Mucosa of stomach (tissue), 1 donor: ENCODE data around the gene GOLPH3L.
A peak's percentile ranks its signal among the peaks of the same experiment; 100 is the strongest.
"Not testable (repeated sequence)": the region's sequence is repeated elsewhere in the genome, so short reads cannot be mapped to it uniquely, and the experiment has no call there.

Source experiments
- H3K27me3 ChIP-seq: one replicate; pipeline ENCODE4 v1.7.0; 2013; ENCODE audit warnings: mild to moderate bottlenecking, low read length; ENCODE audit not compliant: control insufficient read depth, insufficient read depth
- H3K36me3 ChIP-seq: one replicate; pipeline ENCODE4 v1.7.0; 2013; ENCODE audit warnings: low read length; ENCODE audit not compliant: control insufficient read depth, insufficient read depth
- H3K4me1 ChIP-seq: one replicate; pipeline ENCODE4 v1.7.0; 2013; ENCODE audit warnings: mild to moderate bottlenecking, low read length; ENCODE audit not compliant: control insufficient read depth, insufficient read depth
- H3K4me3 ChIP-seq: one replicate; pipeline ENCODE4 v1.7.0; 2013; ENCODE audit warnings: low read length
- H3K9ac ChIP-seq: one replicate; pipeline ENCODE4 v1.7.0; 2013; ENCODE audit warnings: mild to moderate bottlenecking, low read length, moderate library complexity
- H3K9me3 ChIP-seq: one replicate; pipeline ENCODE4 v1.7.0; 2013; ENCODE audit warnings: mild to moderate bottlenecking, low read length, moderate library complexity; ENCODE audit not compliant: control insufficient read depth
- donor health status: Pancreatic carcinoma.

GOLPH3L gene

DNA sequence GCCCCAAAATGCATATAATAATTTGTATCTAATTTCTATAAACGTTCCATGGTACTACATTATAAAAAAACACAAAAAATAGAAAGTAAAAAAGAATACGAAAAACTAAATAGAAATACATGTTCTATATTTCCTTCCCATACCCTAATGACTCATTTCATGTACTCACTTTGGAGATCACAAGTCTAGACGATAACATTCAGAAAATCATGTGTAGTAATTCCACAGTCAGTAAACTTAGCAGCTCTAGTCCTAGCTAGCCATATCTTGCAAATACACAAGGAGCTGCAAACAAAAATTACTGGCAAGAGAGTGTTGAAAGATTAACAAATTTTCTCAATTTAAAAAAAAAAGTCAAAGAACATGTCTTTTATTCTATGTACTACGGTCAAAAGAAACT is 1.4 kb downstream of the GOLPH3L start:
- H3K36me3 ChIP-seq = no peaks in the 10 kb centered on the region
- no peak overlapping the region for H3K9ac ChIP-seq
- H3K4me3 ChIP-seq = no peak overlapping the region
- H3K4me1 ChIP-seq = peaks cover 8% of the 10 kb centered on the region
- H3K27me3 ChIP-seq = no peaks in the 10 kb centered on the region
- H3K9me3 ChIP-seq = no peaks in the 10 kb centered on the region

GRCh38 chr1:150692720-150693119 is 4.2 kb downstream of the GOLPH3L start:
- peaks cover 6% of the 10 kb centered on the region for H3K4me1 ChIP-seq
- H3K36me3 ChIP-seq = no peaks in the 10 kb centered on the region
- no peaks in the 10 kb centered on the region for H3K9me3 ChIP-seq

GRCh38 chr1:150688763-150689162 is 8.2 kb downstream of the GOLPH3L start:
- no peak overlapping the region for H3K4me3 ChIP-seq
- no peaks in the 10 kb centered on the region for H3K27me3 ChIP-seq
- H3K36me3 ChIP-seq = no peaks in the 10 kb centered on the region
- H3K4me1 ChIP-seq = no peaks in the 10 kb centered on the region
- H3K9ac ChIP-seq = no peak overlapping the region
- H3K9me3 ChIP-seq = no peaks in the 10 kb centered on the region

More at GRCh38 chr1:150692720-150693119, 4.2 kb downstream of the GOLPH3L start:
- H3K9ac ChIP-seq = no peak overlapping the region
- H3K27me3 ChIP-seq = no peaks in the 10 kb centered on the region
- H3K4me3 ChIP-seq = no peak overlapping the region

- no peaks in the 10 kb centered on the region for H3K4me1 ChIP-seq
- no peak overlapping the region for H3K4me3 ChIP-seq
- no peaks in the 10 kb centered on the region for H3K36me3 ChIP-seq
- H3K9me3 ChIP-seq = no peaks in the 10 kb centered on the region
- H3K9ac ChIP-seq = no peak overlapping the region
- H3K27me3 ChIP-seq = no peaks in the 10 kb centered on the region
Observed at GRCh38 chr1:150686275-150686674, 10.7 kb downstream of the GOLPH3L start.

- Histone ChIP-seq H3K4me1 (no peaks in the 10 kb centered on the region), H3K9me3 (no peaks in the 10 kb centered on the region), H3K9ac (no peak overlapping the region), H3K4me3 (no peak overlapping the region), H3K36me3 (no peaks in the 10 kb centered on the region), H3K27me3 (no peaks in the 10 kb centered on the region)
Observed at GRCh38 chr1:150683914-150684313, 13.0 kb downstream of the GOLPH3L start.

DNA sequence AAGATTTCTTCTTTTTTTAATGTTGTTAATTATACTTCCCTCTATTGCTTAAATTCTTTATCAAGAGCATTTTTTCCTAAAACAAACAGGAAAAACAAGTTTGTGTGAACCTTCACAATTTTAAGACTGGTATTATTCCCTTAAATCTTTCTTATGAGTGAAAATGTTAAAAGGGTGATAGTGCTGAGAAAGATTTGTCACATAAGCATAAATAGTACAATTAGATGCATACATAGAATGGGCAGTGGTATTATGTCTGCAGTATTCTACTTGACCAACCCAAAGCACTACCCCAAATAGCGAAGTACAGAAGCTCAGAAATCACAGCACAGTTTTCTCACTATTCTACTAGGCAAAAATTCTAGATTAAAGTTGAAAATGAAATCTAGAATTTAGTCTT is 18.0 kb downstream of the GOLPH3L start:
- H3K4me1 ChIP-seq = no peaks in the 10 kb centered on the region
- H3K36me3 ChIP-seq = no peaks in the 10 kb centered on the region
- H3K9me3 ChIP-seq = no peaks in the 10 kb centered on the region
- no peaks in the 10 kb centered on the region for H3K27me3 ChIP-seq
- no peak overlapping the region for H3K9ac ChIP-seq
- H3K4me3 ChIP-seq = no peak overlapping the region

- Histone ChIP-seq H3K4me1 (no peaks in the 10 kb centered on the region), H3K27me3 (no peaks in the 10 kb centered on the region), H3K9ac (no peak overlapping the region), H3K9me3 (no peaks in the 10 kb centered on the region), H3K36me3 (no peaks in the 10 kb centered on the region), H3K4me3 (no peak overlapping the region)
Observed at GRCh38 chr1:150674881-150675280, 22.1 kb downstream of the GOLPH3L start.

- Histone ChIP-seq H3K9ac (no peak overlapping the region), H3K4me3 (no peak overlapping the region), H3K9me3 (no peaks in the 10 kb centered on the region), H3K4me1 (peaks cover 9% of the 10 kb centered on the region), H3K36me3 (no peaks in the 10 kb centered on the region), H3K27me3 (no peaks in the 10 kb centered on the region)
Observed at GRCh38 chr1:150663321-150663720, 33.6 kb downstream of the GOLPH3L start.

- Histone ChIP-seq H3K4me1 (peaks cover 5% of the 10 kb centered on the region), H3K9ac (no peak overlapping the region), H3K9me3 (no peaks in the 10 kb centered on the region), H3K36me3 (no peaks in the 10 kb centered on the region), H3K4me3 (no peak overlapping the region), H3K27me3 (no peaks in the 10 kb centered on the region)
Observed at GRCh38 chr1:150662811-150663210, 34.1 kb downstream of the GOLPH3L start.

DNA sequence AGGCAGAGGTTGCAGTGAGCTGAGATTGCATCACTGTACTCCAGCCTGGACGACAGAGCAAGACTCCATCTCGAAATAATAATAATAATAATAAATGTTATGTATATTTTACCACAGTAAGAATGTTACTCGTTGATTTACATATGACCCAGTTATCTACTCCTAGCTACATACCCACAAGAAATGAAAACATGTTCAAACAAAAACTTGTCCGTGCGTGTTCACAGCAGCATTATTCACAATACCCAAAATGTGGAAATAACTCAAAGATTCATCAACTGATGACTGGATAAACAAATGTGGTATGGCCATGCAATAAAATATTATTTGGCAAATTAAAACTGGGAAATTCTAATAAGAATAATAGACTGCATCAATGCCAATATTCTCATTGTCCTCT is 35.8 kb downstream of the GOLPH3L start:
- no peaks in the 10 kb centered on the region for H3K4me1 ChIP-seq
- no peak overlapping the region for H3K4me3 ChIP-seq
- no peak overlapping the region for H3K9ac ChIP-seq
- no peaks in the 10 kb centered on the region for H3K27me3 ChIP-seq
- no peaks in the 10 kb centered on the region for H3K36me3 ChIP-seq
- no peaks in the 10 kb centered on the region for H3K9me3 ChIP-seq

DNA sequence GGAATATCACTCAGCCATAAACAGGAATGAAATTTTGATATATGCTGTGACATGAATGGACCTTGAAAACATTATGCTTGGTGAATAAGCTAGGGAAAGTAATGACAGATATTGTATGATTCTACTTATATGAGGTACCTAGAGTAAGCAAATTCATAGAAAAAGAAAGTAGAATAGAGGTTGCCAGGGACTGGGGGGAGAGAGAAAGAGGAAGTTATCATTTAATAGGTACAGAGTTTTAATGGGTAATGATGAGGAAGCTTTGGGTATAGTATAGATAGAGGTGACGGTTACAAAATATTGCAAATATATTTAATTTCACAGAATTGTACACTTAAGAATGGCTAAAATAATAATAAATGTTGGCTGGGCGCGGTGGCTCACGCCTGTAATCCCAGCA is 36.4 kb downstream of the GOLPH3L start:
- Histone ChIP-seq H3K9ac (no peak overlapping the region), H3K9me3 (no peaks in the 10 kb centered on the region), H3K4me3 (no peak overlapping the region), H3K4me1 (no peaks in the 10 kb centered on the region), H3K27me3 (no peaks in the 10 kb centered on the region), H3K36me3 (no peaks in the 10 kb centered on the region)

- H3K9ac ChIP-seq, H3K36me3 ChIP-seq, H3K9me3 ChIP-seq, H3K27me3 ChIP-seq, H3K4me3 ChIP-seq, H3K4me1 ChIP-seq: not testable (repeated sequence)
Observed at GRCh38 chr1:150657064-150657463, 39.9 kb downstream of the GOLPH3L start.

GRCh38 chr1:150654635-150655034 is 42.3 kb downstream of the GOLPH3L start:
- peak overlapping the region; percentile 23 for H3K9ac ChIP-seq
- not testable (repeated sequence) for H3K4me1 ChIP-seq, H3K27me3 ChIP-seq, H3K9me3 ChIP-seq, H3K4me3 ChIP-seq, H3K36me3 ChIP-seq
